Lung (tissue), 12 donors: ENCODE data around the gene CBLB. TPM values are rescaled to one million over a fixed set of nuclear protein-coding genes. Genes with fewer than 3 reads are reported as not detected.

ENCODE experiments used
- ATAC-seq: fragments of 200-7000 bp; cut with Tn5 transposase; one replicate; pipeline ENCODE4 v1.9.1; 2020; ENCODE audit warnings: moderate number of reproducible peaks; ENCODE audit not compliant: insufficient read depth, low FRiP score
- DNase-seq, 3 donors: peaks; one replicate each; pipeline ENCODE4 v3.0.0-alpha.2; 2013 to 2017
- H3K27ac ChIP-seq, 2 donors: one replicate each; pipeline ENCODE4 v1.5.1; 2013; ENCODE audit warnings: mild to moderate bottlenecking in 2 of 2, moderate library complexity in 2 of 2, control low read depth in 1 of 2, inconsistent platforms in 1 of 2, low read depth in 1 of 2, low read length in 1 of 2
- H3K27me3 ChIP-seq, 3 donors: one replicate each; pipeline ENCODE4 v1.5.1; 2013; ENCODE audit warnings: low read length in 2 of 3; ENCODE audit not compliant: control insufficient read depth in 3 of 3, insufficient read depth in 3 of 3
- H3K36me3 ChIP-seq, 4 donors: one replicate each; pipeline ENCODE4 v1.5.1; 2013; ENCODE audit warnings: low read length in 4 of 4, mild to moderate bottlenecking in 1 of 4, moderate library complexity in 1 of 4; ENCODE audit not compliant: control insufficient read depth in 4 of 4, insufficient read depth in 4 of 4
- H3K4me1 ChIP-seq, 5 donors: one replicate each; pipeline ENCODE4 v1.5.1; 2013; ENCODE audit warnings: low read length in 5 of 5, mild to moderate bottlenecking in 2 of 5, moderate library complexity in 1 of 5; ENCODE audit not compliant: control insufficient read depth in 5 of 5, insufficient read depth in 5 of 5
- H3K4me3 ChIP-seq: one replicate; pipeline ENCODE4 v1.5.1; 2013; ENCODE audit warnings: mild to moderate bottlenecking, control low read depth, moderate library complexity
- H3K9ac ChIP-seq, 2 donors: one replicate each; pipeline ENCODE4 v1.5.1; 2013; ENCODE audit warnings: low read length in 2 of 2, control low read depth in 1 of 2; ENCODE audit not compliant: insufficient read depth in 1 of 2
- H3K9me3 ChIP-seq, 4 donors: one replicate each; pipeline ENCODE4 v1.5.1; 2013; ENCODE audit warnings: low read length in 3 of 4, mild to moderate bottlenecking in 1 of 4, moderate library complexity in 1 of 4; ENCODE audit not compliant: control insufficient read depth in 4 of 4, insufficient read depth in 3 of 4
- CTCF ChIP-seq: IDR thresholded peaks from 2 replicates; pipeline ENCODE4 v1.5.1; 2012; ENCODE audit warnings: mild to moderate bottlenecking; ENCODE audit errors: control extremely low read depth, extremely low read depth
- WGBS, 2 donors: extraction: QIAGEN DNeasy Blood & Tissue Kit; methylation state at CpG; one replicate each; pipeline ENCODE4 v1.1.7; 2013; 5-methylcytosine and 5-hydroxymethylcytosine counted together
- polyA plus RNA-seq, 2 donors: library from polyadenylated mRNA; stranded (reverse); fragments of 200-250 nt; gene quantifications; one replicate each; pipeline ENCODE4 v1.2.1, GENCODE V29; 2013
- total RNA-seq, 2 donors: library from RNA; depleted of rRNA in 1 of 2; stranded (reverse); fragments of >200 nt in 1 of 2; gene quantifications; one replicate each; pipeline ENCODE4 v1.2.1, GENCODE V29; 2014 to 2021
- donor health status: control.
- donor health status: control.
- donor health status: Bipolar disorder and iron deficiency.
- donor health status: healthy.
- donor health status: DM: yes; HTN: yes; CAD: no.

Gene CBLB
- total and polyA plus RNA-seq, 4 donors, result 7.2 to 124 (median 24.6) TPM

DNA sequence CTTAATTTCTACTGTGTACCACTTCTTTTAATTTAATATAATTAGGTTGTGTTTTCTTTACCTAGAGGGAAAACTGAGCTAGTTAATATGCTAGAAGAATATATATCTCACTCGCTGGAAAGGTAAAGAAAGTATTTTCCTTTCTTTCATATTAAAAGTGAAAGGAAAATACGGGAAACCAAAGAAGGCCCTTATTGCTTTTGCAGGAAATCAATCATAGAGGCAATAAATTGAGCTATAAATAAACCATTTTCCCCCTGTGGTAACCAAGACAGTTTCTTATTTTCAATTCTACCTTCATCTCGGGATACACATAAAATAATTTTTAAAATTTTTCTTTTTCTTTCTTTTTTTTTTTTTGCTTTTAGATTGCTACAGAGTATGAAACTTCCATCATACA, 101.6 kb downstream of the CBLB start:
- Histone ChIP-seq H3K27me3 (no peaks in the 10 kb centered on the region), H3K27ac (no peak overlapping the region), H3K4me1 (peaks cover 0 to 14% (median 0%) of the 10 kb centered on the region in 5 donors), H3K9ac (no peak overlapping the region), H3K9me3 (peaks cover 0 to 7% (median 1%) of the 10 kb centered on the region in 4 donors), H3K36me3 (peaks cover 5 to 12% (median 11%) of the 10 kb centered on the region in 4 donors), H3K4me3 (no peak overlapping the region)
- ATAC-seq, result no peak
- DNase-seq, result no peak
- no peak for TF ChIP-seq CTCF
- WGBS, 2 donors, result 42 to 47% methylated on average over 3 of the region's 3 CpGs

- Histone ChIP-seq H3K27ac (no peak overlapping the region), H3K36me3 (peaks cover 7 to 16% (median 13%) of the 10 kb centered on the region in 4 donors), H3K9ac (no peak overlapping the region), H3K4me1 (peaks cover 0 to 5% (median 0%) of the 10 kb centered on the region in 5 donors), H3K27me3 (no peaks in the 10 kb centered on the region), H3K4me3 (no peak overlapping the region), H3K9me3 (peaks cover 0 to 8% (median 2%) of the 10 kb centered on the region in 4 donors)
- DNase-seq (no peak), ATAC-seq (no peak)
- no peak for TF ChIP-seq CTCF
Measured at GRCh38 chr3:105765308-105765639, 103.5 kb downstream of the CBLB start.

DNA sequence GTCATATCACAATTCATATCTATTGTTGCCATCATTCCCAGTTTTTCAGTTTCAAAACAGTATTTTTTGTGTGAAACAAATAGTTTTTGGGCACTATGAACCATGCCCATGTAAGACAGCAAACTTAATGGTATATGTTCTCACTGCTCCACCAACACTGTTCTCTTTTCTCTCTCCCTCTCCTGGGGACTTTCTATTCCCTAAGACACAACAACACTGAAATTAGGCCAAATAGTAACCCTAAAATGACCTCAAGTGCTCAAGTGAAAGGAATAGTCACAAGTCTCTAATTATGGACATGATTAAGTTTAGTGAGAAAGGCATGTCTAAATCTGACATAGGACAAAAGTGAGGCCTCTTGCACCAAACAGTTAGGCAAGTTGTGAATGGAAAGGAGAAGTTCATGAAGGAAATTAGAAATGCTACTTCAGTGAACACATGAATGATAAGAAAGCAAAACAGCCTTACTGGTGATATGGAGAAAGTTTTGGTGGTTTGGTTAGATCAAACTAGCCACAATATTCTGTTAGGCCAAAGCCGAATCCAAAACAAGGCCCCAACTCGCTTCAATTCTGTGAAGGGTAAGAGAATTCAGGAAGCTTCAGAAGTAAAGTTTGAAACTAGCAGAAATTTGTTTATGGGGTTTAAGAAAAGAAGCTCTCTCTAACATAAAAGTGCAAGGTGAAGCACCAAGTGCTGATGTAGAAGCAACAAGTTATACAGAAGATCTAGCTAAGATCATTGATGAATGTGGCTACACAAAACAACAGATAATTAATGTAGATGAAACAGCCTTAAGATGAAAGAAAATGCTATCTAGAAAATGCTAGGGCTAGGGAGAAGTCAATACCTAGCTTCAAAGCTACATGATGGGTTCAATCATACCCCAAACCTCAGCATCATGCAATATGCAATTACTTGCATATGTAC, 104.2 kb downstream of the CBLB start:
- no peak overlapping the region for H3K9ac ChIP-seq
- H3K27ac ChIP-seq, result no peak overlapping the region
- ATAC-seq, result no peak
- peaks cover 6 to 17% (median 12%) of the 10 kb centered on the region in 4 donors for H3K36me3 ChIP-seq
- H3K27me3 ChIP-seq, result no peaks in the 10 kb centered on the region
- no peak for TF ChIP-seq CTCF
- H3K4me1 ChIP-seq, result peaks cover 0 to 5% (median 0%) of the 10 kb centered on the region in 5 donors
- no peak for DNase-seq
- H3K9me3 ChIP-seq, result peaks cover 0 to 8% (median 2%) of the 10 kb centered on the region in 4 donors
- WGBS, 2 donors, result 38 to 67% methylated on average over 2 of the region's 2 CpGs
- H3K4me3 ChIP-seq, result no peak overlapping the region
